GM21786 (cell line): ENCODE measurements around the gene THUMPD2.

Source experiments
- ATAC-seq: cut with Tn5 transposase; IDR thresholded peaks from one replicate; pipeline ENCODE4 v1.9.1; 2021; ENCODE audit not compliant: unreplicated experiment

THUMPD2 gene

DNA sequence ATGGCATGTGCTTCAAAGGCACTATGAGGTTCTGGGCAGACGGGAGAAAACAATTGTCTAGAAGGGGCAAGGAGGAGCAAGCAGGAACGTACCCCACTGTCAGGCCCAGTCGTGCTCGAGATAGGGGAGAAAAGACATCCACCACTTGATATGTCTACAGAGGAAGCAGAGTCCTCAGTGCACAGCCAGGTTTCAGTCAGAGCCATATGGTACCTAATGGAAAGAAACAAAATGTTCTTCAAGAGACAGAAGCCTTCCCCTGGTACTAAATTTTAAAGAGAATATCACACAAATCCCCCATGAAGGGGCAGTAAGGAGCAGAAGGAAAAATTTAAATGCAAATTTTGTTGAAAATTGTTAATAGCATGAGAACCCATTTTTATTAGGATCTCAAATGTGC, 21.9 kb downstream of the THUMPD2 start:
- ATAC-seq = no peak

DNA sequence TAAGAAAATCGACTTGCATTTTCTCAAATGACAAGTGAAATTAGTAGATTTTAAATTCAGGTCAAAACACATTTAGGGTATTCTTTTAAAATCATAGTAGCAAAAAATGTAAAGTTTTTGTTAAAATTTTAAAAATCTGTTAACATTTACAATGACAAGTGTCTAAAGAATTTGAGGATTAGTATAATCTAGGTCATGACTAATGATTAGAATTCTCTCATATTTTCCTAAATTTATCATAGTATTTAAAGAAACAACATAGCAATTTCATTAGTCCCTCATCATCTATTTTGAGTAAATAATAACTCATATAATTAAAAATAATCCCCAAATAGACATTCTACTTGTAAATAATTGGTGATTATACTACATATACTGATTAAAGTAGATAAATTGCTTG, 23.6 kb downstream of the THUMPD2 start:
- ATAC-seq = no peak

- no peak for ATAC-seq
Measured at GRCh38 chr2:39743269-39743776, 35.7 kb downstream of the THUMPD2 start.

DNA sequence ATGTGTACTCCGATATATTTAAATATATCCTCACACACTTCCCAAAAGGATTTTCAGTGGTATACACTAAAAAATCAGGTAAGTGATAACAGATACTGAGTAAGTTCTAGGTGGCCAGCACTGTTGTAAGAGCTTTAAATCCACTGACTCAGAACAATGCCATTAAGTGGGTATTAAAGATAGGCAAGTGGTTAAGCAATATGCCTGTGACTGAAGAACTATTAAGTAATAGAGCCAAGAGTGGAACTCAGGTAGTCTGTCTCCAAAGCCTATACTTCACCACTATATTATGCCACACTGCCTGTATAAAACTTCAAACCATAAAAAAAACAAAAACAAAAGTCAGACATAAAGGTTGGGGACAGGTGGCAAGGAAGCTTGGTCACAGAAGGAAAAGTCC, 37.2 kb downstream of the THUMPD2 start:
- ATAC-seq = no peak

DNA sequence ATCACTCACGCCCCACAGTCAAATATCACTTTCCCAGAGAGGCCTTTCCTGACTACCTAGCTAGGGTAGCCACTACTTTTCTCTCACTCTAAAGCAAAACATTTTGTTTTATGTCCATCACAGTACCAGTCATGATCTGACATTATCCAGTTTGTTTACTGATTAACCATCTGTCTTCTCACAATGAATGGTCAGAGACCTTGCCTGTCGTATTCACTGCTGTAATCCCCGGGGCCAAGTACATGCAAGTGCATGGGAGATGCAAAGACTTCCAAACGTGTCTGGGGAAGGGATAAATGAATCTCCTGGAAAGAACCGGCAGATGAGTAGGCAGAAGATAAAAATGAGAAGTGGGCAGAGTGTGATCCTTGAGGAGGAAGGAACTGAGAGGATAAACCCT, 39.7 kb downstream of the THUMPD2 start:
- no peak for ATAC-seq

DNA sequence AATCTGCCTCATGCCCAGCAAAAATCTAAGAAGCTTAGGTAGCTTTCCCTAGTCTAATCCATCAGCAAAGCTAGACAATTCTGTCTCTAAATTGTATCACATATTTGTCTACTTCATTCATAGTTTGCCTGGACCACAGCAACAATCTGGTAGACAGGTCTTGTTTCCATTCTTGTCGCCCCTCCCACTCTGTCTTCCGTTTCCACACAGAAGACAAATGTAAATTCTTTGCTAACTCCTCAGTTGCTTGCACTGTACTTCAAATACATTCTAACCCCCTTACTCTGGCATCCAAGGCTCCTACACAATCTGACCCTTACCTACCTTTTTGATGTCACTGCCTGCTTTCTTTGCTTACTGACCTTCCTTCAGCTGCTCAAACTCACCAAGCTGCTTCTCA, 40.1 kb downstream of the THUMPD2 start:
- ATAC-seq = no peak

DNA sequence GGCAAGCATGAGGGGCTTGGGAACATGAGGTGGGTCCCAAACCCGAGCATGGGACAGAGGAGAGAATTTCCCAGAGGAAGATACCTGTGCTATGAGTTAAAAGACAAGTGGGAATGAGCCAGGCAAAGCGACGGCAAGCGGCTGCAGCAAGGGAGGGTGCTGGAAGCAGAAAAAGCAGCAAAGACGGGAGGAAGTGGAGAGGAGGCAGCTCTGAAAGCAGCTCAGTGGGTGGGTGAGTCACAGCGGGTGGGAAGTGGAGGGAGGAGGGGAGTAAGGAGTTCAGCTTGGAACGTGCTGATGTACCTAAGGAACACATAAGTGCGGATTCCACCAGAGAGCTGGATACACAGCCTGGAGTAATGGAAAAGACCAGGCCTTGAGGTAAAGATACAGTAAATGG, 41.4 kb downstream of the THUMPD2 start:
- ATAC-seq = no peak

DNA sequence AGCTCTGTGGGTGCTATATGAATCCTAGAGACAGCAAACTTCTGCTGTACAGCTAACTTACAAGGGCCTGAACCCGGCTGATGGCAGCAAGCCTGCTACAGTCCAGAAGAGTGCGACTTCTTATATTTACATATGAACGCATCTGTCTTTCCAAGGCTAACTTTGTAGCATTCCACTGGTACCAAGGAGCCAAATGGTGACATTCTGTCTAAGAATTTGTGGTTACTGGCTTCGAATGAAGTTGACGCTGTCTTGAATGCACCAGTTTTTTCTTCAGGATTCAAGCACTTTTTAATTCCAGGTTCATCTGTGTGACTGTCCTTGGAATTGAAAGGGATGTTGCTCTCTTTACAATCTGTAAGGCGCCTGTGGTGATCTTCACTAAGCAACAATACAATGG, 42.4 kb downstream of the THUMPD2 start:
- ATAC-seq = no peak

GRCh38 chr2:39735648-39736047, 43.4 kb downstream of the THUMPD2 start:
- ATAC-seq = no peak

GRCh38 chr2:39734445-39734844, 44.6 kb downstream of the THUMPD2 start:
- ATAC-seq = no peak

GRCh38 chr2:39733070-39733674, 45.9 kb downstream of the THUMPD2 start:
- ATAC-seq = no peak

GRCh38 chr2:39732482-39732881, 46.6 kb downstream of the THUMPD2 start:
- no peak for ATAC-seq

DNA sequence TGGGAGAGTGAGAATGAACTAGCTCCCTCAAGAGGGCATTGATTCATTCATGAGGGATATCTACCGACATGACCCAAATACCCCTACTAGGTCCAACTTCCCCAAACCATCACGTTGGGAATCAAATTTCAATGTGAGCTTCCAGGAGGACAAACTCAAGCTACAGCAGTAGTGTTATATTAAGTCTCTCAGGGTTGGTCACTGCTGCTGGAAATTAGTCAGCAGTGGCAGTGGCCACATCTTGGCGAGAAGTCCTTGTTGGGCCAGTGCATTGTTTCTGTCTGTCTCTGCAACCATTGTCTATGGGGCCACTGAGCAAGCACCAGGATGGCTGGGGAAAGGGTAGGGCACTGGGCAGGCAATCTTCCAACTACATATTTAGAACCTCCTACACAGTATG, 47.5 kb downstream of the THUMPD2 start:
- no peak for ATAC-seq

DNA sequence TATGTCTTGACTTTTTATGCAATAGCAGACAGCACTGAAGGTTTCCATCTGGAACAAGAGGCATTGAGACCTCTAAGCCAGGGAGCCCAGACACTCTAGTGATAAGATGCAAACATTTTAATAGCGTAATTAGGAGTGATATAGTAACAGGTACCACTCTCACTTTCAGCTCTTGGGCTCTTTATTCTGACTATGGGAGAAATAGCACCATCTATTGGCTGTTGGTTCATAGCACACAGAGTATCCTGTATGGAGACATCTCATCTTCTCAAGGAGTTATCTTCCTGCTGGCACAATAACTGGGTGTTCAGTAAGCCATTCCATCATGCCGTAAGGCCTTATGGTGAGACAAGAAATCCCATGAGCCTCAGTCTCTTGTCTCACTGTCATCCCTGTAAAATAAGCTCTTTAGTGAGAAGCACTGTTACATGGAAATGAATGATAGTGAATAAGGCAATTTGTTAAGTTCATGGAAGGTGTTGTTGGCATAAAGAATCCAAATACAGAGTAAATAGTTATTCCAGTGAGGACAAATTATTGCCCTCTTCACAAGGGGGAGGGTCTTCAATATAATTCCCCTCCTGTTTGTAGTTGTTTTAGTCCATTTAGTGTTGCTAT, 48.3 kb downstream of the THUMPD2 start:
- ATAC-seq = no peak

DNA sequence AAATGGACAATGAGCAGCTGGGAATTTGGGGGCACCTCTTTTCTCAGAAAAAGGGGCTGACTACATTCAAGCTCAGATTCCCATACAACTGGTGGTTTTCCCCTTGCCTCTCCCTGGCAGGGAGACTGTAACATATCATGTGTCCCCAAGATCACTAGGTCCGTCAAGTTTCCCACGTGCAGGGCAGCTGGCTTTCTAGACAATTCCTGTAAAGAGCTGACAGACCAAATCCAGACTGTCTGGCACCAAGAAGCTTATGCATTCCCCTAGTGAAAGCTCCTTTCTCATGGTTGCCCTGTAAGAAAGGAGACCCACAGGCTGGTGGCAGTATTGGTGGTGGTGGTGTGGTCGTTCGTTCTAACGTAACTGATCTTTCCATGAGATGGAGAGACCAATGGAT, 48.8 kb downstream of the THUMPD2 start:
- ATAC-seq = no peak

DNA sequence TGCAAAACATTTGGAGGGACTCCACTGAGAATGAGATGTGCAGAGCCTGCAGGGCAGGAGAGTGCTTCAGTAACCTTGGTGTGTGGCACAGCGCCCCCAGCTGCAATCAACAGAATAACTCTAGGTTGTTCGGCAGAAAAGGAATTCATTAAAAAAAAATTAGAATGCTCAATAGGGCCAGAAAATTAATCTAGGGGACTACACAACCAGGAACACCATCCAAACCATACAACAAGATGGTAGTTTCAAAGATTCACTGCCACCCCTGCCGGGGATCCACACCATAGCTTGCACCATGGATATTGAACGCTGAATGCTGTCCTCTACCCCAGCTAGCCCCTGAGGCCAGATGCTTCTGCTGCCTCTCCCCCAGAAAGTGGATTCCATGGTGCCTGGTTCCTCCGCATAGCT, 50.1 kb downstream of the THUMPD2 start:
- ATAC-seq = peak; percentile 51

- peak; percentile 50 for ATAC-seq
Measured at GRCh38 chr2:39728085-39728484, 51.0 kb downstream of the THUMPD2 start.

DNA sequence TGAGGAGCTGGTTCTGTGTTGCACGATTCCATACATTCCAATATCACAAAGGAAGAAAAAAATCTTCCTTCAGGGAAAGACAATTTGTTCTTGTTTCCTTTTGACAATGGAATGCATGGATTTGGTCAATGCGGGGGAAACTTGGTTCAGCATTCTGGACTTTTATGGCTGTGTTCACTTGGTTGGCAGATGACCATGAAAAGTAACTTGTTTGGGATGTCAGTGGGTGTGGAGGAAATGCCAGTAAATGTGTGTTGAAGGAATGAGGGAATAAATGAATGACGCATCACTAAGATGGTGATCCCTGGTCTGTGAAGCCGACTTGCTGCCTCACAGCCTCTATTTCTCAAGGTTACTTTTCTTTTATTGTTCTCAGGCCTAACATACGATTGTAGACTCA, 53.7 kb downstream of the THUMPD2 start:
- no peak for ATAC-seq

GRCh38 chr2:39724828-39725144, 54.3 kb downstream of the THUMPD2 start:
- no peak for ATAC-seq

DNA sequence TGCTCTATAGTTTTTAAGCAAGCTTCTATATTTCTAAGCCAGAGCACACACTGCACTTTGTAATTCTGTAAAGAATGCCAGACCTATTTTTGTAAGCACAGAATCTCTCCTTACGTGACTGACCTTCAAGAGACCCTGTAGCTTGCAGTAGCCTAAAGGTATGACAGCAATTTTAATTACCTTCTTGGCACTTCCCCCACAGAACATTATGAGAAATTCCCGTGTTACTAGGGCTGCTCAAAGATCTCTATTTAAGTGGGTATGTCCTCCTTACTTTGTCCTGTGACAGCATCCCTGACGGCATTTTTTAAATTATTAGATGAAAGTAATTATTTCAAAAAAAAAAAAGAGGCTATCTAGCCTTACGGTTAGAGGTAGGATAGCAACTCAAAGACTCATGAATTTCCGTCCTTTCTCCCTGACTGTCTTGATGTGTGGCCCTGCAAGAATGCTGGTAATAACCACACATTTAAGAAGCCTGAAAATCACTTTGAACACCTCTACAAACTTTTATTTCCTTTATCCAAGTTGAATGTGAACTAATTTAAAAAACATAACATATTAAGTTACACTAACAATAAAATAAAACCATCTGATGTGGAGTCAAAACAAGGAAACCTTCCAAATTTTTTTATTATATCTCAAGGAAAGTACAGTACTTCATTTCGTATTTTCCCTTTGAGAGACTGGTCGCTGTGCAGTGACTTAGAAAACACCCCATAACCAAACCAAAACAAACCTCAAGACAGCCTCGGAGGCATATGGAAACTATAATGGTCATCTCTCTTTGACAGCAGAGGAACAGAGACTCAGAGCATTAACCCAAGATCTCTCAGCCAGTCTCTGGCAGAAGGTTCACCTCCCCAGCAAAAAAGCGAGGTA, 54.9 kb downstream of the THUMPD2 start:
- no peak for ATAC-seq

- ATAC-seq = no peak
Measured at GRCh38 chr2:39723497-39723896, 55.6 kb downstream of the THUMPD2 start.

- no peak for ATAC-seq
Measured at GRCh38 chr2:39720970-39721369, 58.1 kb downstream of the THUMPD2 start.
